ENCODE measurements around the gene ZSWIM1. TPM values are rescaled to one million over a fixed set of nuclear protein-coding genes. Genes with fewer than 3 reads are reported as not detected.

Gene ZSWIM1
- total and polyA plus RNA-seq, 2 donors (not counting 3 experiments of a cell fraction or from before 2014, with no cell fraction given): 8.5 to 10.0 TPM

- FAIRE-seq: peak; percentile 44
Measured at GRCh38 chr20:45833883-45834796, 46.9 kb upstream of the ZSWIM1 start.

GRCh38 chr20:45834797-45835161, 46.2 kb upstream of the ZSWIM1 start:
- Histone ChIP-seq H3K27ac (ENCODE audit: insufficient read depth, low read depth, low read length) (no peak overlapping the region), H3K9ac (replicated peaks; ENCODE audit: extremely low read depth, insufficient read depth, low read length) (no peak overlapping the region), H4K20me1 (replicated peaks; ENCODE audit: control insufficient read depth, extremely low read depth, insufficient read depth, low read length) (no peaks in the 10 kb centered on the region), H3K9me1 (replicated peaks; ENCODE audit: control insufficient read depth, extremely low read depth, insufficient read depth, low read length) (no peaks in the 10 kb centered on the region), H3K4me2 (ENCODE audit: insufficient read depth, low read length) (peak overlapping the region; percentile 90), H3K4me1 (ENCODE audit: control insufficient read depth, extremely low read depth, insufficient read depth, low read length) (peaks cover 20% of the 10 kb centered on the region), H3K4me3 (replicated peaks in 1 of 3; ENCODE audit: insufficient read depth in 1 of 3, low read depth in 1 of 3, low read length in 3 of 3) (peak overlapping the region in 1 of 3 experiments; percentile 29), H3K79me2 (ENCODE audit: control insufficient read depth, insufficient read depth, low read length) (no peaks in the 10 kb centered on the region), H3K27me3 (ENCODE audit: control insufficient read depth in 2 of 2, insufficient read depth in 2 of 2, low read length in 2 of 2) (no peaks in the 10 kb centered on the region), H3K36me3 (ENCODE audit: control insufficient read depth in 2 of 2, extremely low read depth in 1 of 2, insufficient read depth in 2 of 2, low read length in 2 of 2) (no peaks in the 10 kb centered on the region), H3K9me3 (replicated peaks; ENCODE audit: control insufficient read depth, insufficient read depth, low read length) (no peaks in the 10 kb centered on the region), H2AFZ (ENCODE audit: low read depth, low read length) (no peak overlapping the region)
- DNase-seq (ENCODE audit: low read depth, low spot score): no peak
- no peak for TF ChIP-seq MYC (IDR thresholded peaks at IDR 0.05; ENCODE audit: low read depth, low read length)
- no peak for TF ChIP-seq GATA2 (IDR thresholded peaks at IDR 0.05; ENCODE audit: insufficient read depth, insufficient read length, low read depth, low read length)
- TF ChIP-seq CTCF (IDR thresholded peaks at IDR 0.05; ENCODE audit: extremely low read depth in 1 of 2, insufficient read depth in 1 of 2, low read depth in 1 of 2, low read length in 2 of 2): no peak
- TF ChIP-seq MAX (IDR thresholded peaks at IDR 0.05; ENCODE audit: insufficient read depth, insufficient read length): no peak
- TF ChIP-seq JUN (IDR thresholded peaks at IDR 0.05; ENCODE audit: borderline replicate concordance, insufficient read depth, insufficient read length, low read depth): no peak
- TF ChIP-seq POLR2A (IDR thresholded peaks at IDR 0.05; ENCODE audit: low read depth, low read length): no peak
- TF ChIP-seq EZH2 (IDR thresholded peaks at IDR 0.05; ENCODE audit: borderline replicate concordance, low read depth, low read length, severe bottlenecking): no peak
- CTCF ChIA-PET: interaction anchor here (1.2 to 1.9 kb wide), 6 partner anchors 10 to 135 kb away, joined by 3 to 14 read pairs (median 5); no protein-coding TSS in a partner anchor
- intact Hi-C loops (cut with micrococcal nuclease) (loop anchor here (1.0 to 2.0 kb wide), 3 partner anchors 22 to 56 kb away; partner anchors contain the start of genes ACOT8, CTSA, NEURL2 and UBE2C), dilution Hi-C loops (cut with MboI; ENCODE audit: extremely low pct_ligation_motif_present, low sequenced_read_pairs) (no loop called here)
- FAIRE-seq: no peak
- POLR2A ChIA-PET: interaction anchor here (0.6 kb wide), 1 partner anchor 100 kb away, joined by 3 read pairs; no protein-coding TSS in a partner anchor
- BruUV-seq (replicated peaks): TSS peak; percentile 15

More at GRCh38 chr20:45833883-45834796, 46.9 kb upstream of the ZSWIM1 start:
- Histone ChIP-seq H3K9me3 (replicated peaks; ENCODE audit: control insufficient read depth, insufficient read depth, low read length) (no peaks in the 10 kb centered on the region), H3K27ac (ENCODE audit: insufficient read depth, low read depth, low read length) (peak overlapping the region; percentile 71), H3K4me2 (ENCODE audit: insufficient read depth, low read length) (peak overlapping the region; percentile 90), H3K79me2 (ENCODE audit: control insufficient read depth, insufficient read depth, low read length) (no peaks in the 10 kb centered on the region), H3K27me3 (ENCODE audit: control insufficient read depth in 2 of 2, insufficient read depth in 2 of 2, low read length in 2 of 2) (no peaks in the 10 kb centered on the region), H3K4me3 (replicated peaks in 1 of 3; ENCODE audit: insufficient read depth in 1 of 3, low read depth in 1 of 3, low read length in 3 of 3) (peak overlapping the region; percentile 29 to 47 (median 35)), H3K36me3 (ENCODE audit: control insufficient read depth in 2 of 2, extremely low read depth in 1 of 2, insufficient read depth in 2 of 2, low read length in 2 of 2) (no peaks in the 10 kb centered on the region), H2AFZ (ENCODE audit: low read depth, low read length) (peak overlapping the region; percentile 98), H3K9ac (replicated peaks; ENCODE audit: extremely low read depth, insufficient read depth, low read length) (peak overlapping the region; percentile 89), H4K20me1 (replicated peaks; ENCODE audit: control insufficient read depth, extremely low read depth, insufficient read depth, low read length) (no peaks in the 10 kb centered on the region), H3K4me1 (ENCODE audit: control insufficient read depth, extremely low read depth, insufficient read depth, low read length) (peaks cover 20% of the 10 kb centered on the region), H3K9me1 (replicated peaks; ENCODE audit: control insufficient read depth, extremely low read depth, insufficient read depth, low read length) (no peaks in the 10 kb centered on the region)
- BruUV-seq (replicated peaks): no TSS peak
- ChIA-PET CTCF (interaction anchor here (0.6 to 1.9 kb wide), 8 partner anchors 10 to 136 kb away, joined by 3 to 14 read pairs (median 5); no protein-coding TSS in a partner anchor), POLR2A (interaction anchor here (0.6 kb wide), 2 partner anchors 41 to 101 kb away, joined by 3 to 7 read pairs; no protein-coding TSS in a partner anchor)
- dilution Hi-C loops (cut with MboI; ENCODE audit: extremely low pct_ligation_motif_present, low sequenced_read_pairs): no loop called here
- intact Hi-C loops (cut with micrococcal nuclease): loop anchor here (1.0 to 2.0 kb wide), 3 partner anchors 22 to 57 kb away; partner anchors contain the start of genes ACOT8, CTSA, NEURL2 and UBE2C
- DNase-seq (ENCODE audit: low read depth, low spot score): peak; percentile 83
- TF ChIP-seq POLR2AphosphoS5 (IDR thresholded peaks at IDR 0.05; ENCODE audit: insufficient read depth, low read depth, low read length) (peak; percentile 73), FOS (IDR thresholded peaks at IDR 0.05; ENCODE audit: borderline replicate concordance, insufficient read depth, low read length) (no peak)

All from endothelial cell of umbilical vein (primary cell).